Measurements from ENCODE around the gene ENG.
"Not testable (repeated sequence)": the region's sequence is repeated elsewhere in the genome, so short reads cannot be mapped to it uniquely, and the experiment has no call there.

The ENG gene

GRCh38 chr9:127791085-127791484 is 63.4 kb downstream of the ENG start:
- DNase-seq (ENCODE audit: low read depth), result no peak

GRCh38 chr9:127790094-127790855 is 64.2 kb downstream of the ENG start:
- DNase-seq (ENCODE audit: low read depth), result no peak

GRCh38 chr9:127789179-127789578 is 65.3 kb downstream of the ENG start:
- no peak for DNase-seq (ENCODE audit: low read depth)

- DNase-seq (ENCODE audit: low read depth), result no peak
These were observed 66.0 kb downstream of the ENG start for GRCh38 chr9:127788337-127789011.

- peak; percentile 27 for DNase-seq (ENCODE audit: low read depth)
These were observed 67.7 kb downstream of the ENG start for GRCh38 chr9:127786773-127787104.

- peak; percentile 92 for DNase-seq (ENCODE audit: low read depth)
These were observed 68.3 kb downstream of the ENG start, which contains the start of gene CDK9 for GRCh38 chr9:127785933-127786772. TSS of gene CDK9 (plus strand) at chr9:127786034. CDS start at chr9:127786149, 115 bp downstream.

- DNase-seq (ENCODE audit: low read depth), result peak; percentile 71
These were observed 69.2 kb downstream of the ENG start for GRCh38 chr9:127785023-127785932.

- DNase-seq (ENCODE audit: low read depth), result no peak
These were observed 71.1 kb downstream of the ENG start for GRCh38 chr9:127783111-127784008.

- no peak for DNase-seq (ENCODE audit: low read depth)
These were observed 72.7 kb downstream of the ENG start for GRCh38 chr9:127781806-127782205.

- DNase-seq (ENCODE audit: low read depth), result not testable (repeated sequence)
These were observed 73.5 kb downstream of the ENG start for GRCh38 chr9:127780909-127781308.

GRCh38 chr9:127780126-127780885 is 74.2 kb downstream of the ENG start:
- DNase-seq (ENCODE audit: low read depth), result no peak

GRCh38 chr9:127779136-127779981 is 75.1 kb downstream of the ENG start:
- no peak for DNase-seq (ENCODE audit: low read depth)

- DNase-seq (ENCODE audit: low read depth), result no peak
These were observed 76.0 kb downstream of the ENG start, which contains the start of gene SH2D3C for GRCh38 chr9:127778280-127779135. TSS of gene SH2D3C (minus strand) at chr9:127778666. CDS start at chr9:127778627, 39 bp downstream.

GRCh38 chr9:127777368-127777980 is 77.0 kb downstream of the ENG start:
- no peak for DNase-seq (ENCODE audit: low read depth)

- no peak for DNase-seq (ENCODE audit: low read depth)
These were observed 77.6 kb downstream of the ENG start for GRCh38 chr9:127776924-127777289.

GRCh38 chr9:127776195-127776923 is 78.1 kb downstream of the ENG start:
- no peak for DNase-seq (ENCODE audit: low read depth)

- no peak for DNase-seq (ENCODE audit: low read depth)
These were observed 80.5 kb downstream of the ENG start for GRCh38 chr9:127773981-127774380.

Data from iris pigment epithelial cell (primary cell).